Lower leg skin (tissue), 4 donors: Measurements from ENCODE around the gene PMFBP1. TPM values are rescaled to one million over a fixed set of nuclear protein-coding genes. Genes with fewer than 3 reads are reported as not detected.

Experiments used
- DNase-seq, 2 donors: peaks; one replicate each; pipeline ENCODE4 v3.0.0-alpha.2; 2019; ENCODE audit warnings: low spot score in 2 of 2
- H3K4me3 ChIP-seq: fragments of 200-600 bp; sonication (generic); 2 replicates; pipeline ENCODE4 v1.5.1; 2017; ENCODE audit warnings: mild to moderate bottlenecking, low read depth; ENCODE audit not compliant: poor library complexity, severe bottlenecking
- CTCF ChIP-seq, 3 donors: fragments of 450-650 bp; IDR thresholded peaks; one replicate each; pipeline ENCODE4 v1.5.1; 2016; ENCODE audit warnings: antibody characterized with exemption in 3 of 3, mild to moderate bottlenecking in 3 of 3, moderate library complexity in 2 of 3
- POLR2A ChIP-seq, 2 donors: fragments of 450-650 bp; IDR thresholded peaks; one replicate each; pipeline ENCODE4 v1.6.1; 2016 to 2017; ENCODE audit warnings: antibody characterized with exemption in 2 of 2, mild to moderate bottlenecking in 1 of 2, moderate library complexity in 1 of 2
- WGBS, 2 donors: methylation state at CpG; one replicate each; pipeline ENCODE4 v1.1.5; 2018; 5-methylcytosine and 5-hydroxymethylcytosine counted together
- intact Hi-C: fragments of 100-400 bp; cut with DNase I; formaldehyde crosslinking; loops from one replicate; pipeline ENCODE4 v1.15.0; 2023; ENCODE audit warnings: low total_unique reads
- total RNA-seq, 4 donors: library from RNA; depleted of rRNA; stranded (reverse); fragments of >200 nt; gene quantifications; one replicate each; pipeline ENCODE4 v1.1.0, GENCODE V29; 2016

Gene PMFBP1
- total RNA-seq, 4 donors from 2014 or later, result 0.17 to 2.9 (median 1.0) TPM

- no peak overlapping the region for H3K4me3 ChIP-seq
- 77 to 80% methylated on average over 15 of the region's 15 CpGs for whole genome bisulfite sequencing, 2 donors
- DNase-seq, result no peak
- intact Hi-C loops, result no loop called here
- TF ChIP-seq POLR2A (IDR thresholded peaks at IDR 0.05) (no peak), CTCF (IDR thresholded peaks at IDR 0.05) (no peak)
These were observed 34.4 kb downstream of the PMFBP1 start for GRCh38 chr16:72137380-72138063.

- DNase-seq, result no peak
- intact Hi-C loops, result no loop called here
- H3K4me3 ChIP-seq, result no peak overlapping the region
- WGBS, 2 donors, result 96 to 98% methylated on average over 2 of the region's 2 CpGs
- no peak for TF ChIP-seq CTCF (IDR thresholded peaks at IDR 0.05)
These were observed 37.4 kb downstream of the PMFBP1 start for GRCh38 chr16:72134507-72134906.

DNA sequence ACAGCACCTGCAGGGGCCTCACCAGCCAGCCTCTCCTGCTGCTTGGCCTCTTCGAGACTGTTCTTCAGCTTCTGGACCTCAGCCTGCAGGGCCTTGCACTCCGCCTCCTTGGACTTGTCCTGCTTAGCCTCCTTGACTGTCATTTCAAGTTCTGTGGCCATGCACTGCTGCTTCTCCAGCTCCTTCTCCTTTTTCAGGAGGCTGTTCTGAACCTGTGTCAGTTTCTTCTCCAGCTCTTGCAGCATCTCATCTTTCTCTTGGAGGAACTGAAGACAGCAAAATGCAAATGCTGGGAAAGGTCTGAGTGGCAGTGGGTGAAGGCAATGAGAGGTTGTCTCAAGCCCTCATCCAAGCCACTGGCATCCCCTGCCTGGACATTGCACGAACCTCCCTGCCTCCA, 39.2 kb downstream of the PMFBP1 start:
- 78 to 86% methylated on average over 3 of the region's 3 CpGs for WGBS, 2 donors

DNA sequence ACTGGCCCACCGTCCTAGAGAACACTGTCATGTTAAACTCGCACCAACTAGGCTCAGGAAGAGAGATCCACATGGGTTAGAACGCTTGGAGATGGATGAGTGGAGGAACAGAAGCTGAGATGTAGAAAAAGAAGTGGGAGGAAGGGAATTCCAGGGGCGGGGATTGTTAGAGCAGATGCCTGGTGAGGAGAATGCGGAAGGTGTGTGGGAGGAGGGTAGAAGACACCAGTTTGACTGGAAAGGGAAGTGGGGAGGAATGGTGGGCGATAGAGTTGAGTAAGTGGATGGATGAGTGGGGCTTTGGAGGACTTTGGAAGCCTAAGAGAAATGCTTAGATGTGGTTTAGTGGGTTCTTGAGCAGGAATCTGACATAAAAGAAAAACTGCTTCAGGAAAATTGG, 40.9 kb downstream of the PMFBP1 start:
- 71 to 72% methylated on average over 6 of the region's 6 CpGs for WGBS, 2 donors

More for the DNA sequence above, 39.2 kb downstream of the PMFBP1 start:
- H3K4me3 ChIP-seq, result no peak overlapping the region
- no peak for DNase-seq
- TF ChIP-seq CTCF (IDR thresholded peaks at IDR 0.05) (no peak), POLR2A (IDR thresholded peaks at IDR 0.05) (no peak)
- intact Hi-C loops, result no loop called here

DNA sequence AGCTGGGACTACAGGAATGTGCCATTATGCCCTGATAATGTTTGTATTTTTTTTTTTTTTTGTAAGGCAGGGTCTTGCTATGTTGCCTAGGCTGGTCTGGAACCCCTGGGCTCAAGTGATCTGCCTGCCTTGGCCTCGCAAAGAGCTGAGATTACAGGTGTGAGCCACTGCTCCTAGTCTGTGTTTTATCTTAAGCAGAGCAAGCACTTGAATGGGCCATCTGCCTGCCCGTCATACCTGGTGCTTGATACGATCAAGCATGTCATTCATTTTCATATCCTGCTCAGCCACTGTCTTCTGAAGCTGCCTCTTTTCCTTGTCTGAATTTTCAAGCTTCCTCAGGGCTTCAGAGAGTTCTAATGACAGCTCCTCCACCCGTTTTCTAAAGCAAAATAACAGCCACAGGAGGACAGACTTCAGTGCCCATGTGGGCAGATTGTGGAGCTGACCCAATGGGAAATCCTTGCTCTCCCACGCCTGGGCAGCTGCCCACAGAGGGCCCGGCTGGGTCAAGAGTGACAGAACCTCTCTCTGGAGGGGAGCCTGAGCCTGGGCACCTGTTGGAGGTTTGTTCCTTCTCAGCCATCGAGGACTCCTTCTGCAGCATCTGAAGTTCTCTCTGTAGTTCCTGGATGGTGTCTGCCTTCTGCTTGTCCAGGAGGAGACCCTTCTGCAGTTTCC, 41.8 kb downstream of the PMFBP1 start:
- TF ChIP-seq POLR2A (IDR thresholded peaks at IDR 0.05) (no peak), CTCF (IDR thresholded peaks at IDR 0.05) (no peak)
- DNase-seq, result no peak
- intact Hi-C loops, result no loop called here
- H3K4me3 ChIP-seq, result no peak overlapping the region
- 66 to 74% methylated on average over 7 of the region's 7 CpGs for WGBS, 2 donors

More for the DNA sequence above, 40.9 kb downstream of the PMFBP1 start:
- no peak for TF ChIP-seq POLR2A (IDR thresholded peaks at IDR 0.05)
- no peak for TF ChIP-seq CTCF (IDR thresholded peaks at IDR 0.05)
- intact Hi-C loops, result no loop called here
- no peak for DNase-seq
- no peak overlapping the region for H3K4me3 ChIP-seq
